Measurements from ENCODE around the gene MED25.

The MED25 gene

DNA sequence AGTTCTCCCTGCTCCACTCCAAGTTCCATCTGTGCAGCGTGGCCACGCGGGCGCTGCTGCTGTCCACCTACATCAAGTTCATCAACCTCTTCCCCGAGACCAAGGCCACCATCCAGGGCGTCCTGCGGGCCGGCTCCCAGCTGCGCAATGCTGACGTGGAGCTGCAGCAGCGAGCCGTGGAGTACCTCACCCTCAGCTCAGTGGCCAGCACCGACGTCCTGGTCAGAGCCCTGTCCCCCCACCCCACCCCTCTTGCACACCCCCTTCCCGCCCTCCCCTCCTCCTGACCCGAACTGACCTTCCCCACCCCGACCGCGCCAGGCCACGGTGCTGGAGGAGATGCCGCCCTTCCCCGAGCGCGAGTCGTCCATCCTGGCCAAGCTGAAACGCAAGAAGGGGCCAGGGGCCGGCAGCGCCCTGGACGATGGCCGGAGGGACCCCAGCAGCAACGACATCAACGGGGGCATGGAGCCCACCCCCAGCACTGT lies 16.6 kb upstream of the MED25 start:
- Histone ChIP-seq H3K27ac (replicated peaks) (no peak overlapping the region), H3K27me3 (ENCODE audit: insufficient read depth, poor library complexity, severe bottlenecking) (no peaks in the 10 kb centered on the region), H3K4me3 (replicated peaks; ENCODE audit: insufficient read depth, low read length) (no peak overlapping the region)
- TF ChIP-seq REST (IDR thresholded peaks at IDR 0.05; ENCODE audit: insufficient replicate concordance, low read depth) (no peak), POLR2AphosphoS5 (IDR thresholded peaks at IDR 0.05; ENCODE audit: low read depth) (no peak), GABPA (IDR thresholded peaks at IDR 0.05; ENCODE audit: low read depth) (no peak), SPI1 (IDR thresholded peaks at IDR 0.05; ENCODE audit: borderline replicate concordance, low read depth) (no peak)
- TF ChIP-seq, protein P1, sequence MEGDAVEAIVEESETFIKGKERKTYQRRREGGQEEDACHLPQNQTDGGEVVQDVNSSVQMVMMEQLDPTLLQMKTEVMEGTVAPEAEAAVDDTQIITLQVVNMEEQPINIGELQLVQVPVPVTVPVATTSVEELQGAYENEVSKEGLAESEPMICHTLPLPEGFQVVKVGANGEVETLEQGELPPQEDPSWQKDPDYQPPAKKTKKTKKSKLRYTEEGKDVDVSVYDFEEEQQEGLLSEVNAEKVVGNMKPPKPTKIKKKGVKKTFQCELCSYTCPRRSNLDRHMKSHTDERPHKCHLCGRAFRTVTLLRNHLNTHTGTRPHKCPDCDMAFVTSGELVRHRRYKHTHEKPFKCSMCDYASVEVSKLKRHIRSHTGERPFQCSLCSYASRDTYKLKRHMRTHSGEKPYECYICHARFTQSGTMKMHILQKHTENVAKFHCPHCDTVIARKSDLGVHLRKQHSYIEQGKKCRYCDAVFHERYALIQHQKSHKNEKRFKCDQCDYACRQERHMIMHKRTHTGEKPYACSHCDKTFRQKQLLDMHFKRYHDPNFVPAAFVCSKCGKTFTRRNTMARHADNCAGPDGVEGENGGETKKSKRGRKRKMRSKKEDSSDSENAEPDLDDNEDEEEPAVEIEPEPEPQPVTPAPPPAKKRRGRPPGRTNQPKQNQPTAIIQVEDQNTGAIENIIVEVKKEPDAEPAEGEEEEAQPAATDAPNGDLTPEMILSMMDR (IDR thresholded peaks at IDR 0.05; ENCODE audit: insufficient read depth, low read length): no peak
- no peak for DNase-seq (ENCODE audit: low read depth in 1 of 2, low spot score in 1 of 2)

- H3K27ac ChIP-seq (replicated peaks): no peak overlapping the region
- no peak for TF ChIP-seq GABPA (IDR thresholded peaks at IDR 0.05; ENCODE audit: low read depth)
- TF ChIP-seq, protein P1 (IDR thresholded peaks at IDR 0.05; ENCODE audit: insufficient read depth, low read length): no peak
Measured at GRCh38 chr19:49801966-49802661, 16.0 kb upstream of the MED25 start.

GRCh38 chr19:49802836-49803528 lies 15.1 kb upstream of the MED25 start:
- no peak overlapping the region for H3K27ac ChIP-seq (replicated peaks)
- DNase-seq (ENCODE audit: low read depth in 1 of 2, low spot score in 1 of 2): no peak
- H3K4me3 ChIP-seq (replicated peaks; ENCODE audit: insufficient read depth, low read length): no peak overlapping the region
- TF ChIP-seq, protein P1 (IDR thresholded peaks at IDR 0.05; ENCODE audit: insufficient read depth, low read length): no peak
- TF ChIP-seq SPI1 (IDR thresholded peaks at IDR 0.05; ENCODE audit: borderline replicate concordance, low read depth) (no peak), REST (IDR thresholded peaks at IDR 0.05; ENCODE audit: insufficient replicate concordance, low read depth) (no peak), POLR2AphosphoS5 (IDR thresholded peaks at IDR 0.05; ENCODE audit: low read depth) (no peak), GABPA (IDR thresholded peaks at IDR 0.05; ENCODE audit: low read depth) (no peak)
- no peaks in the 10 kb centered on the region for H3K27me3 ChIP-seq (ENCODE audit: insufficient read depth, poor library complexity, severe bottlenecking)

More at GRCh38 chr19:49801966-49802661, 16.0 kb upstream of the MED25 start:
- no peak overlapping the region for H3K4me3 ChIP-seq (replicated peaks; ENCODE audit: insufficient read depth, low read length)
- H3K27me3 ChIP-seq (ENCODE audit: insufficient read depth, poor library complexity, severe bottlenecking): no peaks in the 10 kb centered on the region
- peak in 1 of 2 experiments; percentile 11 for DNase-seq (ENCODE audit: low read depth in 1 of 2, low spot score in 1 of 2)
